ENCODE measurements around the gene RALGAPA2. TPM values are rescaled to one million over a fixed set of nuclear protein-coding genes. Genes with fewer than 3 reads are reported as not detected.

RALGAPA2 gene
- total RNA-seq, 1 donor from 2014 or later, result 30.3 TPM

DNA sequence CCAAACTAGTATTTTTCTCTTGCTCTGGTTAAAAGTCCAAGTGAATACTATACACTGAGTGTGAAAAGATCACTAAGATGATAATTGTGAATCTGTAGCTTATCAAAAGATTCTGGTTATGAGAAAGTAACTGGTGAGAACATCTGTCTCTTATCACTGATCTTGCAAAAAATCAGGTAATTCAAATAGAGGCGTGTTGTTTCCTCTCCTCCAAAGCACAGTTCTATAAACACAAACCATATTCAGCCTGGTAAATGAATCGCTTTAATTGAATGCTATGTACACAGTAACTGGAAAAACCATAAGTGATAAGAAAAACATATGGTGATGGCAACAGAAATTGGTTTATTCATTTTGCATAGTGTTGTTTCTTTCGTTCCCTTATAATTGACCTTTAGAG, 161.0 kb downstream of the RALGAPA2 start:
- Mint-ChIP-seq H3K27me3 (ENCODE audit: unreplicated experiment) (no peaks in the 10 kb centered on the region), H3K4me3 (ENCODE audit: unreplicated experiment) (no peak overlapping the region), H3K9me3 (ENCODE audit: unreplicated experiment) (no peaks in the 10 kb centered on the region), H3K4me1 (ENCODE audit: unreplicated experiment) (no peaks in the 10 kb centered on the region), H3K27ac (ENCODE audit: unreplicated experiment) (no peak overlapping the region), H3K36me3 (ENCODE audit: low read depth, unreplicated experiment) (no peaks in the 10 kb centered on the region)
- DNase-seq (ENCODE audit: low spot score), result no peak
- TF ChIP-seq, protein P1, sequence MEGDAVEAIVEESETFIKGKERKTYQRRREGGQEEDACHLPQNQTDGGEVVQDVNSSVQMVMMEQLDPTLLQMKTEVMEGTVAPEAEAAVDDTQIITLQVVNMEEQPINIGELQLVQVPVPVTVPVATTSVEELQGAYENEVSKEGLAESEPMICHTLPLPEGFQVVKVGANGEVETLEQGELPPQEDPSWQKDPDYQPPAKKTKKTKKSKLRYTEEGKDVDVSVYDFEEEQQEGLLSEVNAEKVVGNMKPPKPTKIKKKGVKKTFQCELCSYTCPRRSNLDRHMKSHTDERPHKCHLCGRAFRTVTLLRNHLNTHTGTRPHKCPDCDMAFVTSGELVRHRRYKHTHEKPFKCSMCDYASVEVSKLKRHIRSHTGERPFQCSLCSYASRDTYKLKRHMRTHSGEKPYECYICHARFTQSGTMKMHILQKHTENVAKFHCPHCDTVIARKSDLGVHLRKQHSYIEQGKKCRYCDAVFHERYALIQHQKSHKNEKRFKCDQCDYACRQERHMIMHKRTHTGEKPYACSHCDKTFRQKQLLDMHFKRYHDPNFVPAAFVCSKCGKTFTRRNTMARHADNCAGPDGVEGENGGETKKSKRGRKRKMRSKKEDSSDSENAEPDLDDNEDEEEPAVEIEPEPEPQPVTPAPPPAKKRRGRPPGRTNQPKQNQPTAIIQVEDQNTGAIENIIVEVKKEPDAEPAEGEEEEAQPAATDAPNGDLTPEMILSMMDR (IDR thresholded peaks at IDR 0.05; ENCODE audit: unreplicated experiment), result no peak

DNA sequence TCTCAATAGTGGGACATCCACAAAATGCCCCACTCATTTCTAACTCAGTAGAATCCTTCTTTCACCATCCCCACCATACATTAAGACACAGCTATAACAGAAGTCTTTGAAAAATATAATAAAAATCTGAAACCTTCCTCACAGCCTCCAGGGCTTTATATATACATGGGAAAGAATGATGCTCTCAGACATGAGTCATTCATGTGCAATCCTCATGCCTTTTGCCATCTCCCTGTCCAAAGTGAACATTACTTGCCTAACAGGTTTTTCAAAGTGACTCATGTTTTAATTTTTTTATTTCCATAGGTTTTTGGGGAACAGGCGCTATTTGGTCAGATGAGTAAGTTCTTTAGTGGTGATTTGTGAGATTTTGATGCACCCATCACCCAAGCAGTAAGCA, 162.7 kb downstream of the RALGAPA2 start:
- Mint-ChIP-seq H3K4me1 (ENCODE audit: unreplicated experiment) (no peaks in the 10 kb centered on the region), H3K9me3 (ENCODE audit: unreplicated experiment) (no peaks in the 10 kb centered on the region), H3K27me3 (ENCODE audit: unreplicated experiment) (peaks cover 1% of the 10 kb centered on the region), H3K36me3 (ENCODE audit: low read depth, unreplicated experiment) (no peaks in the 10 kb centered on the region), H3K4me3 (ENCODE audit: unreplicated experiment) (no peak overlapping the region), H3K27ac (ENCODE audit: unreplicated experiment) (no peak overlapping the region)
- DNase-seq (ENCODE audit: low spot score), result no peak
- TF ChIP-seq, protein P1 (IDR thresholded peaks at IDR 0.05; ENCODE audit: unreplicated experiment), result no peak

DNA sequence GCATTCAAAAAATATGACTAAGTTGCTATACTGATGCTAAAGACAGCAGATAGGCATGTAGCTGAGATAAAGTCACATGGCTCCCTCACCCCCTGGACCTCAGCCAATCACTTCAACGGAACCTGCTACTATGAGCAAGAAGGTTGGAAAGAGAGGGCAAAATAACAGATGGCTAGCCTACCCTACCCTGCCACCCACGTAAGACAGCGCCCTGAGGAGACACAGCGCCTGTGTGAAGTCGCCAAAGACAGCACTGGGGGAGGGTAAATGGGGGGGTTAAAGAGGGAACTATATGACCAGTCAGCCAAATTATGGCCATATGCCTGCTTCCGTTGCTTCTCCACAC, 163.2 kb downstream of the RALGAPA2 start:
- Mint-ChIP-seq H3K4me1 (ENCODE audit: unreplicated experiment) (no peaks in the 10 kb centered on the region), H3K9me3 (ENCODE audit: unreplicated experiment) (no peaks in the 10 kb centered on the region), H3K36me3 (ENCODE audit: low read depth, unreplicated experiment) (no peaks in the 10 kb centered on the region), H3K27me3 (ENCODE audit: unreplicated experiment) (peaks cover 1% of the 10 kb centered on the region), H3K27ac (ENCODE audit: unreplicated experiment) (no peak overlapping the region), H3K4me3 (ENCODE audit: unreplicated experiment) (no peak overlapping the region)
- TF ChIP-seq, protein P1 (IDR thresholded peaks at IDR 0.05; ENCODE audit: unreplicated experiment), result no peak
- DNase-seq (ENCODE audit: low spot score), result no peak

DNA sequence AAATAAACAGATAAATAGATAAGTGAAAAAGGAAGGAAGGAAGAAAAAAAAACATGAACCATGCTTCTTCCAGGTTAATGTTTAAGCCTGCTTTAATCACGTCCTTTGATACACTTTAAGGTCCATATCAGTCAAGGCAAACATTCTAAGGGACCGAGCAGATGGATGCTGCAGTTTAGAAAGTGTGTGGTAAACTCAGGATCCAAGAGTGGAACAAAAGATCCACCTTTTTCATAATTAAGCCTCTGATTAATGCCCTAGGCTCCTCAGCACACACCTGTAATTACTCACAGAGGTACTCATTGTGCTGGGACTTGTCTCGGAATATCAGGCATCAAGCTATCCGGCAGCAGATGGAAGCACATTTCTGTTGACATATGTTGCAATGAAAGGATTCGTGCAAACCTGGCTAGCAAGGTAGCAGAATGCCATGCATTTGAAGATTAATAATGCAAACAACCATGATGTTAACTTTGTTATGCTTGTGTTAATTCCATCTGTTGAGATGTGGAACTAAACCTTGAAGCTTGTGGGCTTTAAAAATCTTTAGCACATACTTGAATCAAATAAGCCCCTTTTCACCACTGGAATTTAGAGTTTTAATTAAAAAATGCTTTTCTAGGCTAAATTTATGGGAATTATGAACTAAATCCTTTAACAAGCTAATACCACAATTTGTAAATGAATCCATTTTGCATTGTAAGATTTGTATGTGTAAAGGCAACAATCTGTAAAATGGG, 163.7 kb downstream of the RALGAPA2 start:
- no peak overlapping the region for H3K27ac Mint-ChIP-seq (ENCODE audit: unreplicated experiment)
- TF ChIP-seq, protein P1 (IDR thresholded peaks at IDR 0.05; ENCODE audit: unreplicated experiment), result no peak
- no peaks in the 10 kb centered on the region for H3K9me3 Mint-ChIP-seq (ENCODE audit: unreplicated experiment)
- no peak overlapping the region for H3K4me3 Mint-ChIP-seq (ENCODE audit: unreplicated experiment)
- no peak for DNase-seq (ENCODE audit: low spot score)
- H3K36me3 Mint-ChIP-seq (ENCODE audit: low read depth, unreplicated experiment), result no peaks in the 10 kb centered on the region
- H3K27me3 Mint-ChIP-seq (ENCODE audit: unreplicated experiment), result peaks cover 1% of the 10 kb centered on the region
- no peaks in the 10 kb centered on the region for H3K4me1 Mint-ChIP-seq (ENCODE audit: unreplicated experiment)

DNA sequence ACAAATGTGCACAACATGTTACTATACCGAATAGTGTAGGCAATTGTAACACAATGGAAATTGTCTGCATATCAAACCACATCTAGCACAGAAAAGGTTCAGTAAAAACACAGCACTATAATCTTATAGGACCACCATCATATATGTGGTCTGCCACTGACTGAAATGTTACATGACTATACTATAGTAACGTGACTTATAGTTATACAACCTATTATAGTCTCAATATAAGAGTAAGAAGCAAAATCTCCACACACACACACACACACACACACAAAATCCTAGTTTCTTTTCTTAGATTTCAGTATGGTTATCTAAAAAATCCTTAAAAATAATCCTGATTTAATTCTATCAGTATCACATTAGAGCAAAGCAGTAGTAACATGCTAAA, 164.6 kb downstream of the RALGAPA2 start:
- H3K4me3 Mint-ChIP-seq (ENCODE audit: unreplicated experiment), result no peak overlapping the region
- TF ChIP-seq, protein P1 (IDR thresholded peaks at IDR 0.05; ENCODE audit: unreplicated experiment), result no peak
- peaks cover 1% of the 10 kb centered on the region for H3K27me3 Mint-ChIP-seq (ENCODE audit: unreplicated experiment)
- no peak overlapping the region for H3K27ac Mint-ChIP-seq (ENCODE audit: unreplicated experiment)
- no peaks in the 10 kb centered on the region for H3K9me3 Mint-ChIP-seq (ENCODE audit: unreplicated experiment)
- DNase-seq (ENCODE audit: low spot score), result no peak
- H3K4me1 Mint-ChIP-seq (ENCODE audit: unreplicated experiment), result no peaks in the 10 kb centered on the region
- H3K36me3 Mint-ChIP-seq (ENCODE audit: low read depth, unreplicated experiment), result no peaks in the 10 kb centered on the region
